ENCODE measurements around the gene PTPN23.

- TF ChIP-seq ZBTB7A (IDR thresholded peaks at IDR 0.05; ENCODE audit: borderline replicate concordance, control insufficient read depth, low read depth, low read length) (no peak), HNRNPL (IDR thresholded peaks at IDR 0.05; ENCODE audit: low read depth, low read length) (no peak), CTCF (IDR thresholded peaks at IDR 0.05 in 2 of 3, conservative IDR thresholded peaks at IDR 0.05 in 1 of 3; ENCODE audit: insufficient read depth in 2 of 3, low read depth in 1 of 3, low read length in 3 of 3) (peak; percentile 54 to 66 (median 60)), KLF13 (tag; IDR thresholded peaks at IDR 0.05; ENCODE audit: borderline replicate concordance, low read depth) (no peak), POLR2B (IDR thresholded peaks at IDR 0.05; ENCODE audit: low read depth, partially characterized antibody) (no peak), CREB3L1 (IDR thresholded peaks at IDR 0.05; ENCODE audit: borderline replicate concordance, low read depth) (no peak), CUX1 (CRISPR knock-in tag; IDR thresholded peaks at IDR 0.05) (no peak), HDAC1 (IDR thresholded peaks at IDR 0.05) (no peak), SREBF2 (CRISPR knock-in tag; IDR thresholded peaks at IDR 0.05) (no peak), CC2D1A (IDR thresholded peaks at IDR 0.05) (no peak)
Observed at GRCh38 chr3:47440131-47440530, 59.3 kb downstream of the PTPN23 start.
